HG03135 (cell line): ENCODE results near the gene ANO4.
"Not testable (repeated sequence)": the region's sequence is repeated elsewhere in the genome, so short reads cannot be mapped to it uniquely, and the experiment has no call there.

Experiments used
- ATAC-seq: cut with Tn5 transposase; IDR thresholded peaks from one replicate; pipeline ENCODE4 v1.9.1; 2021; ENCODE audit warnings: mild to moderate bottlenecking, moderate library complexity; ENCODE audit not compliant: unreplicated experiment

The ANO4 gene

DNA sequence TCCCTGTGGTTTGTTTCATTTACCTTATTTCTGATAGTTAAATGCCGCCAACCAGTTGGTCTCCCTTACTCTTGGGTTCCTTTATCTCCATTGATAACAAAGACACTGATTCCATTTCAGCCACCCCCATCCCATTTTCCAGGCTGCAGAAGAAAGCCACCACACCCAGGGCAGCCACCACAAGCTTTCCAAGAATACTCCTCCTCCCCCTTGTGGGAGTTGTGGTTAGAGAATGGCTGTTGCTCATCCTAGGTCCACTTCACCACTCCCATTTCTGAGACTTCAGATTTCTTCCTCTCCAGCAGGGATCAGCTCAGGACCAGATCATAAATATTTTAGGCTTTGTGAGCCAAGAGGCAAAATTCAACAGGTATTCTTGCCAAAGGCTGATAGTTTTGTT, 73.9 kb downstream of the ANO4 start:
- ATAC-seq: no peak

DNA sequence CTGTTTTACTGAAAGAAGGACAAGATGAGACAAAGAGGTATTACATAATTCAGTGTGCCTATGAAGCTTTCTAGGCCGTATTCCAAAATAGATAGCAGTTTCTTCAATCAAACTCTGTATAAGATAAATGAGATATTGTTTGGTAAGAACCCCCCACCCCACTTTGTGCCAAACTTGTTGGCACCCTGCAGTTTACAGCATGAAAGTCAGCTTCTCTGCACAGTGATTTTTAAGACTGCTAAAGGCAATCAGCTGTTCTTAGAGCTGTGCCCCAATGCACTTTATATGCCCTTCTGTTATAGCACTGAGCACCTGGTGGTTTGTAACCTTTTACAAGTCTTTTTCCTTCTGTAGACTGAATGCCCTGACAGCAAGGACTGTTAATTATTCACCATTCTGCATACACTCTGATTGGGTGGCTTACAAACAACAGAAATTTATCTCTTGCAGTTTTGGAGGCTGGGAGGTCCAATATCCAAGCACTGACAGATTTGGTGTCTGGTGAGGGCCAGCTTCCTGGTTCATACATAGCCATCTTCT, 76.7 kb downstream of the ANO4 start:
- no peak for ATAC-seq

- no peak for ATAC-seq
Observed at GRCh38 chr12:100875156-100875555, 80.6 kb downstream of the ANO4 start.

DNA sequence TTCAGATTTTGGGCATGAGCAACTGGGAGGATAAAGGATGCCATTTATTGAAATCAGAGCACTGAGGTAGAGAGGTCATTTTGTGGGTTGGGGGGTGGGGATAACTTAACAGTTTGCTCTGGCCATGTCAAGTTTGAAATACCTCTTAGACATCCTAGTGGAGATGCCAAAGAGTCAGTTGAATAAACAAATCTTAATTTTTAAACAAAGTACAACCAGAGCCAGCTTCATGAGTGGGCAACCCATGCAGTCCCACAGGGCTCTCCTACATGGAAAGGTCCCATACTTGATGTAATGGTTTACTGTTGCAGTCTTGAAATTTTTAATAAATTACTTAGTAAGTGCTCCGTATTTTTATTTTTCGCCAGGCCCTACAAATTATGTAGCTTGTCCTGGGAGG, 81.2 kb downstream of the ANO4 start:
- ATAC-seq: no peak

GRCh38 chr12:100877776-100878175, 83.2 kb downstream of the ANO4 start:
- no peak for ATAC-seq

GRCh38 chr12:100895192-100895591, 100.6 kb downstream of the ANO4 start:
- ATAC-seq: no peak

- ATAC-seq: no peak
Observed at GRCh38 chr12:100896192-100896591, 101.6 kb downstream of the ANO4 start.

DNA sequence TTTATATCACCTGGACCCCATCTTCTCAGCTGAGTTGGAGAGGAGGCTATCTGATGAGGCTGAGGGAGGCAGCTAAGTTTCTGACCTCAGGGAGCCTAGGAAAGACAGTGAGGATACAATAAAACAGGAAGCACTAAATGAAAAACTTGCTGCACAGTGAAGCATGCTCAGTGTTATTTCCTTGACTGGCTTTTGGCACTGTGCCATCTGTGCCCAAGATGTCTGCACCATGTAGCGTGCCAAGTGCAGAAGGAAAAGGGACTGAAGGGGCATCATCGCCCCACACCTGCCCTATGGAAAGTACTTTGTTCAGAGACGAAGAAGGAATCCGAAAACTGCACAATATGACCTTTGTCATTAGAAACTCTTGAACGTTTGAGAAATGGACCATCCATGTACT, 102.7 kb downstream of the ANO4 start:
- no peak for ATAC-seq

GRCh38 chr12:100899301-100899700, 104.7 kb downstream of the ANO4 start:
- ATAC-seq: no peak

DNA sequence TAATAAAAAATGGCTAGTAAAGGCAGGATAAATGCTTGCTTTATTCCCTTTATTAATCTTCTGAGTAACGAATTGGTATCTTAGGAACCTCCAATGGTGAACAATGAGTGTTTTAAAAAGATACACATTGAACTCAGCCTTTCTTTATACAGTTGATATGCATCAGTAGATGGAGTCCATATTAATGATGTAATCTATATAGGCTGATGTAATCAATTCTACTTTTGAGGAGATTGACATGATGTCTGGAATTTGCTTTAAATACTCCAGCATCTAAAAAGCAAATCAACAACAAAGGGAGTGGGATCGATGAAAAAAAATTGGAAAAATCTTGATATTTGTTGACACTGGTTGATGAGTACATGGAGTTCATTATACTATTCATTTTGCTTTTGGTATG, 106.2 kb downstream of the ANO4 start:
- no peak for ATAC-seq

DNA sequence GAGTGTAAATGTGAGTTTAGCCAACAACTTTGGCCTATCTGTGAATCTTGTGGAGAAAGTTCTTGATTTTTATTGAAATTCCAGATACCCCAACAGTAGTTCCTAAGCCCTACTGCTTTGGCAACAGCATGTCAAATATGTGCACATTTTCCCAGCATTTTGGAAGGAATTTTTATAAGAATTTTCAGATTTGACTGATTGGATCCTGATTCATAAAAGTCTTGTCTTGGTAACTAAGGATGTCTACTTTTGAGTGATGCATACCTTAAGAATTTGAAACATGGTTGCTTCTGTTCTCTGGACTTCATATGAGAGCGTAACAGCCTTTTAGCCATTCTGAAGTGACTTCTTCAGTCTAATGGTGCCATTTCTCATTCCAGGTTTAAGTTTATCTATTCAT, 106.7 kb downstream of the ANO4 start:
- no peak for ATAC-seq

GRCh38 chr12:100904270-100904669, 109.7 kb downstream of the ANO4 start:
- ATAC-seq: no peak

GRCh38 chr12:100908501-100908900, 113.9 kb downstream of the ANO4 start:
- ATAC-seq: no peak

- ATAC-seq: no peak
Observed at GRCh38 chr12:100913872-100914592, 119.5 kb downstream of the ANO4 start.

- ATAC-seq: no peak
Observed at GRCh38 chr12:100919116-100919515, 124.5 kb downstream of the ANO4 start.

- ATAC-seq: no peak
Observed at GRCh38 chr12:100920493-100920892, 125.9 kb downstream of the ANO4 start.

- ATAC-seq: no peak
Observed at GRCh38 chr12:100926669-100927248, 132.2 kb downstream of the ANO4 start.

DNA sequence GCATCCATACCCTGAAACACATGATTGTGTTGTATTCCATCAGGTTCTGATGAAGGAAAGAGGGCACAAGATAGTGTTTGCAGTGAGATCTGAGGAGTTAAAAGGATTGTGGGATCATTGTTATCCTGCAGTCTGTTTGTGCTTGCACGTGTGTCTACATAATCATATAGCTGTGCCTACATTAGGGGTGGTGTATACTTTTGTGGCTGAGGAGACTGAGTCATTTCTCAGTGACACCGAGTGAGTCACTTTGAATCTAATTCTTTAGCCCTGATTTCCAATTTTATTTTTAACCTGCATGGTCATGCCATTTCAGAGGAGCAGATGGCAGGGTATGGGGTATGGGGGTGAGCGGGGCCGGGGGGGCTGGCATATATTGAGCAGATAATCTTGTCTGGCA, 133.2 kb downstream of the ANO4 start:
- ATAC-seq: no peak

DNA sequence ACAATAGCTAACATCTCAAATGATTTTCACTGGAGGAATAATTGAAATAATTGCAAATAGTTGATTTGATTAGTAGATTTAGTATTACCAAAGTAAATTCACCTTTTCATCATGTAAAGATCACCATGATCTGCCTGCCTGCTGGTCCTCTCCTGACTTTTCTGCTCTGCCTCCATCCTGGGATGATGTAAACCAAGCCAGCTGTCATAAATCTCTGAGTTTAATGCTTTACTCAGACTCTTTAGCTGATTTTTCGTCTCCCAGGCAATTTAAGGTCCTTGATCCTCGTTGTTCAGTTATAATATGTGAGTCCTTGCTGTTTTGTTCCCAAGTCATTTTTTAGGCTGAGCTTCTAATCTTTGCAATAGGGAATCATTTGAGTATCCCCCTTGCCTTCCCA, 138.0 kb downstream of the ANO4 start:
- ATAC-seq: no peak

DNA sequence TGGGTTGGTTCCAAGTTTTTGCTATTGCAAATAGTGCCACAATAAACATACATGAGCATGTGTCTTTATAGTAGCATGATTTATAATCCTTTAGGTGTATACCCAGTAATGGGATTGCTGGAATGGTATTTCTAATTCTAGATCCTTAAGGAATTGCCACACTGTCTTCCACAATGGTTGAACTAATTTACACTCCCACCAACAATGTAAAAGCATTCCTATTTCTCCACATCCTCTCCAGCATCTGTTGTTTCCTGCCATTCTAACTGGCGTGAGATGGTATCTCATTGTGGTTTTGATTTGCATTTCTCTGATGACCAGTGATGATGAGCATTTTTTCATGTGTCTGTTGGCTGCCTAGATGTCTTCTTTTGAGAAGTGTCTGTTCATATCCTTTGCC, 139.0 kb downstream of the ANO4 start:
- ATAC-seq: not testable (repeated sequence)

DNA sequence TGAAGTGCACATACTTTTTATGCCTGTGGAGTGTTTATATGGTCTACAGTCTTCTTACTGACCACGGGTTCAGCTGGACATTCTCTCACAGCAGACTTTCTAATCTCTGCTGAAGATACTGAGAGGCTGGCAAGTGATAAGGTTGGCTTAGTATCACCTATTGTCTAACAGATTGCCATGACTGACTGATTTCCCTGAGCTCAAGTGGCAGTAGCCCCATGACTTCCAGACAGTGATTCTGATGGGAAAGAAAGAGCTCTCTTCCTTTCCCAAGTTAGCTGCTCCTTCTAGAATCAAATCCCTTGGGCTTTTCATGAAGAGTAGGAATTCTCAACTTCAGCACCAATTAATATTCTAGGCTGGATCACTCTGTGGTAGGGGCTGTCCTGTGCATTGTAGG, 141.4 kb downstream of the ANO4 start:
- ATAC-seq: no peak

DNA sequence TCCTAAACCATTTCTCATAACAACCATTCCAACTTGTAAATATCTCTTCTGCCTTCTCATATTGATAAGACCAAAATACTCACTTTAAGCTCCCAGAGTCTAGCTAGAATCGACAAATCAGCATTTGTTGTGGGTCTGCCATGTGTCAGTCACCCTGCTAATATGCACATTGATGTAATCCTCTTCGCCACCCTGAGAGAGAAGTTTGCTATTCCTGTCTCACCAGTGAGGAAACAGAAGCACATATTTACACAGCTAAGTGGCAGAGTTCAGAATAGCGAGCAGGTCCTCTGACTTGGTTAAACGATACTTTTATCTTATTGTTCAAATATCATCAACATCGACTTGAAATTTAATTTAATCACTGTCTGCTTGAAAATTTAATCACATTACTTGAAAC, 142.1 kb downstream of the ANO4 start:
- no peak for ATAC-seq

- no peak for ATAC-seq
Observed at GRCh38 chr12:100940503-100940902, 145.9 kb downstream of the ANO4 start.
